ENCODE measurements around the gene SPATA2L. TPM values are rescaled to one million over a fixed set of nuclear protein-coding genes. Genes with fewer than 3 reads are reported as not detected.
"Not testable (repeated sequence)": the region's sequence is repeated elsewhere in the genome, so short reads cannot be mapped to it uniquely, and the experiment has no call there.

The SPATA2L gene
- polyA plus RNA-seq, 1 of the 3 experiments (the other 2 are of a cell fraction) = 8.6 TPM

- peaks cover 9 to 29% of the 10 kb centered on the region in 2 experiments; a peak in 2 of 4 replicates for H3K4me1 ChIP-seq (ENCODE audit: control insufficient read depth in 1 of 2, insufficient read depth in 2 of 2, low read depth in 1 of 2, low read length in 1 of 2)
- peaks cover 11% of the 10 kb centered on the region for H4K20me1 ChIP-seq (ENCODE audit: insufficient read depth)
- H3K79me2 ChIP-seq (ENCODE audit: insufficient read depth); H3K9me2 ChIP-seq; H3K27me3 ChIP-seq (ENCODE audit: insufficient read depth); H3K4me2 ChIP-seq; H3K27ac ChIP-seq (ENCODE audit: low read depth in 2 of 2, low read length in 1 of 2); H2AFZ ChIP-seq (ENCODE audit: low read depth); H3K9ac ChIP-seq; H3K4me3 ChIP-seq (ENCODE audit: low read depth in 2 of 2, low read length in 1 of 2); DNase-seq; H3K9me3 ChIP-seq: not testable (repeated sequence)
- WGBS (ENCODE audit: low lambda C conversion rate) = 93% methylated on average over 14 of the region's 14 CpGs
- CTCF ChIA-PET = interaction anchor here (1.2 to 4.3 kb wide), 6 partner anchors 8 to 189 kb away, joined by 3 to 37 read pairs (median 4); no protein-coding TSS in a partner anchor
- peaks cover 20% of the 10 kb centered on the region for H3F3A ChIP-seq (replicated peaks; ENCODE audit: insufficient read depth)
- POLR2A ChIA-PET = interaction anchor here (2.6 kb wide), 1 partner anchor 12 kb away, joined by 10 read pairs; the partner anchor contains the start of gene CDK10
- H3K36me3 ChIP-seq (replicated peaks in 1 of 2; ENCODE audit: control insufficient read depth in 1 of 2, insufficient read depth in 2 of 2, low read length in 1 of 2) = peaks cover 7 to 39% of the 10 kb centered on the region in 2 experiments
Measured at GRCh38 chr16:89698717-89699116, 2.8 kb downstream of the SPATA2L start.

DNA sequence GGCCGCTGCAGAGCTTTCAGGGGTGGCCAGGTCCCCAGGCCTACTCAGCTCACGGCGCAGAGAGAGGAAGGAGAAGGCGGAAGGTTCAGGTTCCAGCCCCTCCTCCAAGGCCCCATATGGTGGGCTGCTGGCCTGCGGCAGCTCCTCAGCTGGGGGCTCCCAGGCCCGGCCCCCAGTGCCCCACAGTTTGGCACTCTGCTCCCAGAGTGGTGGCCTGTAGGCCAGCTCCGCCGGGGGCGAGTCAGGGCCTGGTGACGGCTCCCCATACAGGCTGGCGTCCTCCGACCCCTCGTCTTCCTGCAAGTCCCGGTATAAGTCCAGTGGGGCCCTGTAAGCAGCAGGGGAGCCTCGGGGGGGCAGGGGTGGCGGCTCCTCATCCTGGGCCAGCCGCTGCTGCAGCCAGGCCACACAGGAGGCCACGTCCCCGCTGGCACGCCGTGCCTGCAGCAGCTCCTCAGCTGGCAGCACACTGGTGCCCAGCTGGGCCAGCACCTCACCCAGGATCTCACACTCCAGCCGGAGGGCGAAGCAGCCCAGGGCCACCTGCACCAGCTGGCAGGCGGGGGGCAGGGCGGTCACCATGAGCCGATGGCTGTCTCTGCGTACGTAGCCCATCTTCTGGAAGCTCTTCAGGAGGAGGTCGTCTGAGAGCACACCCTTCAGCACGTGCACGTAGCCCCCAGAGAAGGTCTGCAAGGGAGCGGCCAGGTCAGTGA, 3.7 kb downstream of the SPATA2L start:
- peaks cover 11% of the 10 kb centered on the region for H4K20me1 ChIP-seq (ENCODE audit: insufficient read depth)
- H3K9ac ChIP-seq = no peak overlapping the region
- peak overlapping the region in 1 of 2 experiments; percentile 34; a peak in 1 of 4 replicates for H3K27ac ChIP-seq (ENCODE audit: low read depth in 2 of 2, low read length in 1 of 2)
- H3K4me3 ChIP-seq (ENCODE audit: low read depth in 2 of 2, low read length in 1 of 2) = no peak overlapping the region
- H3F3A ChIP-seq (replicated peaks; ENCODE audit: insufficient read depth) = peaks cover 15% of the 10 kb centered on the region
- no peaks in the 10 kb centered on the region for H3K27me3 ChIP-seq (ENCODE audit: insufficient read depth)
- H3K36me3 ChIP-seq (replicated peaks in 1 of 2; ENCODE audit: control insufficient read depth in 1 of 2, insufficient read depth in 2 of 2, low read length in 1 of 2) = peaks cover 7 to 46% of the 10 kb centered on the region in 2 experiments
- TF ChIP-seq FOXM1 (IDR thresholded peaks at IDR 0.05; ENCODE audit: low read depth) = no peak
- no peak for TF ChIP-seq TCF12 (IDR thresholded peaks at IDR 0.05)
- no peak for TF ChIP-seq JUND (IDR thresholded peaks at IDR 0.05)
- no peak for TF ChIP-seq RCOR1 (IDR thresholded peaks at IDR 0.05; ENCODE audit: low read length)
- no peak for TF ChIP-seq NFIC (IDR thresholded peaks at IDR 0.05; ENCODE audit: borderline replicate concordance)
- TF ChIP-seq, protein P1, sequence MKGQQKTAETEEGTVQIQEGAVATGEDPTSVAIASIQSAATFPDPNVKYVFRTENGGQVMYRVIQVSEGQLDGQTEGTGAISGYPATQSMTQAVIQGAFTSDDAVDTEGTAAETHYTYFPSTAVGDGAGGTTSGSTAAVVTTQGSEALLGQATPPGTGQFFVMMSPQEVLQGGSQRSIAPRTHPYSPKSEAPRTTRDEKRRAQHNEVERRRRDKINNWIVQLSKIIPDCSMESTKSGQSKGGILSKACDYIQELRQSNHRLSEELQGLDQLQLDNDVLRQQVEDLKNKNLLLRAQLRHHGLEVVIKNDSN (IDR thresholded peaks at IDR 0.05; ENCODE audit: borderline replicate concordance, low read depth) = no peak
- TF ChIP-seq CHD2 (IDR thresholded peaks at IDR 0.05; ENCODE audit: low read length, partially characterized antibody) = no peak
- TF ChIP-seq RAD21 (IDR thresholded peaks at IDR 0.05; ENCODE audit: low read length) = no peak
- TF ChIP-seq YY1 (IDR thresholded peaks at IDR 0.05; ENCODE audit: low read depth) = no peak
- no peak for TF ChIP-seq RFX5 (IDR thresholded peaks at IDR 0.05; ENCODE audit: low read length)
- no peak for TF ChIP-seq GABPA (IDR thresholded peaks at IDR 0.05; ENCODE audit: low read depth)
- no peak for TF ChIP-seq FOXJ3 (CRISPR knock-in tag; IDR thresholded peaks at IDR 0.05)
- TF ChIP-seq IRF3 (IDR thresholded peaks at IDR 0.05; ENCODE audit: low read depth, low read length) = no peak
- TF ChIP-seq GATA2 (CRISPR knock-in tag; IDR thresholded peaks at IDR 0.05) = no peak
- TF ChIP-seq ELF1 (IDR thresholded peaks at IDR 0.05) = no peak
- no peak for TF ChIP-seq TEAD4 (IDR thresholded peaks at IDR 0.05; ENCODE audit: borderline replicate concordance, insufficient read depth)
- TF ChIP-seq FOSL2 (IDR thresholded peaks at IDR 0.05; ENCODE audit: borderline replicate concordance, low read depth) = no peak
- no peak for TF ChIP-seq EZH2phosphoT487 (IDR thresholded peaks at IDR 0.05; ENCODE audit: borderline replicate concordance, low read depth)
- TF ChIP-seq POLR2AphosphoS5 (IDR thresholded peaks at IDR 0.05; ENCODE audit: low read depth, low read length) = no peak
- H3K9me2 ChIP-seq = no peaks in the 10 kb centered on the region
- H3K4me1 ChIP-seq (ENCODE audit: control insufficient read depth in 1 of 2, insufficient read depth in 2 of 2, low read depth in 1 of 2, low read length in 1 of 2) = peaks cover 9 to 29% of the 10 kb centered on the region in 2 experiments; a peak in 2 of 4 replicates
- no peaks in the 10 kb centered on the region for H3K79me2 ChIP-seq (ENCODE audit: insufficient read depth)
- no peak overlapping the region for H2AFZ ChIP-seq (ENCODE audit: low read depth)
- peak; percentile 29 for DNase-seq
- ChIA-PET CTCF (interaction anchor here (1.6 to 4.3 kb wide), 3 partner anchors 9 to 190 kb away, joined by 3 to 37 read pairs (median 4); no protein-coding TSS in a partner anchor), POLR2A (interaction anchor here (0.6 to 2.6 kb wide), 4 partner anchors 10 to 45 kb away, joined by 3 to 10 read pairs (median 3); partner anchors contain the start of genes CDK10, CHMP1A and SPATA33)
- no peak overlapping the region for H3K4me2 ChIP-seq
- H3K9me3 ChIP-seq = no peaks in the 10 kb centered on the region
- 93% methylated on average over 3 of the region's 32 CpGs for WGBS (ENCODE audit: low lambda C conversion rate)

Measured in SK-N-SH (cell line).